Measurements from ENCODE around the gene MYH14.

Gene MYH14

DNA sequence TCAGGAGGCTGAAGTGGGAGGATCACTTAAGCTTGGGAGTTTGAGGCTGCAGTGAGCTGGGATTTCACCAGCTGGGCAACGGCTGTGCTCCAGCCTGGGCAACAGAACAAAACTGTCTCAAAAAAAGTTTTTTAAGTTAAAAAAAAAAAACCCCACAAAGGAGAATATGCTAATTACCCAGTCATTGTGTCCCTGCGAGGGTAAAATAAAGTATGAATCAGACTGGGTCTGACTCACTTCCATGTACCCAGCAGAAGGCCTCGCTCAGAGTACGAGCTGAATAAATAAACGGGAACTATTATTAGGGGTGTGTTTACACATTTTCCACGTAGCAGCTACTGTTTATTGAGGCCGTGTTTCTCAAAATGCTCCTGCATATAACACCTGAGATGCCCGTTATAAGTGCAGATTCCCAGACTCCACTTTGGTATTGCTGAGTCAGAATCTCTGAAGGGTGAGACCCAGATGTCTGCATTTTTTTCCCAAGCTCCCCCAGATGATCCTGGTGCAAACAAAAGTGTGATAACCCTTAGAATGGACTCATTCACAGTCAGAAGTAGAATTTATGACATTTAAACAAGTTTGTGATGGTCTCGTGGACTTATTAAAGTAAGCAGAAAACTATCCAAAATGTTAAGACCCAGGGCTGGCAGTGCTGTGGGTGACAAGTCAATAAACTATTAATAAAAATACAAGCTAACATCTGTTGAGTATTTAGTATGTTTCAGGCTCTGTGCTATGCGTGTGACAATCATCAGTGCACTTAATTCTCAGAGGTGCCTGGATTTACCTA lies 97.6 kb downstream of the MYH14 start:
- DNase-seq, result peak; percentile 35

DNA sequence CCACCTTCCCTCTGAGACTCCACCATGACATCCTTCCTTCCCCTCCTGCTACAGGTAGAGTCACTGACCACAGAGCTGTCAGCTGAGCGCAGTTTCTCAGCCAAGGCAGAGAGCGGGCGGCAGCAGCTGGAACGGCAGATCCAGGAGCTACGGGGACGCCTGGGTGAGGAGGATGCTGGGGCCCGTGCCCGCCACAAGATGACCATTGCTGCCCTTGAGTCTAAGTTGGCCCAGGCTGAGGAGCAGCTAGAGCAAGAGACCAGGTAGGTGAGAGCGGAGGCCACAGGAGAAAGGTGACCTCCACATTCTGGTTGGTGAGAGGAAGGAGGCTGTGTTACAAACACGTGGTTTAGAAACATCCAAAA lies 98.2 kb downstream of the MYH14 start:
- DNase-seq, result no peak

DNA sequence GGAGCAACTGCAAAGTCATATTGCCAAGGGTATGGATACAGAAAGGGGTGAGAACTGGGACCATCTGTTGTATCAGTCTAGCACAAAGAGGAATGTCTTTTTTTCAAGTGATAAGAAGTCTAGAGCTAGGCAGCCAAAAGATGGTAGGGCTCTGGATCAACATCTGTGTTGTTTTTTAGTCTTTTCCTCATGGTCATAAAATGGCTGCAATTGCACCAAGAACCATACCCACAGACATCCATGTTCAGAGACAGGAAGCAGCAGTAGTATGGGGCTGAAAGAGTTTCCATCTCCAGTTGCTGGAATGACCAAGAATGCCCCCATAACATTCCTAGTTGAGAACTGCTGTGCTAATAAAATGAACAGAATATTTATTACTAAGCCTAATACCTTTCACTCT lies 100.1 kb downstream of the MYH14 start:
- DNase-seq, result no peak

DNA sequence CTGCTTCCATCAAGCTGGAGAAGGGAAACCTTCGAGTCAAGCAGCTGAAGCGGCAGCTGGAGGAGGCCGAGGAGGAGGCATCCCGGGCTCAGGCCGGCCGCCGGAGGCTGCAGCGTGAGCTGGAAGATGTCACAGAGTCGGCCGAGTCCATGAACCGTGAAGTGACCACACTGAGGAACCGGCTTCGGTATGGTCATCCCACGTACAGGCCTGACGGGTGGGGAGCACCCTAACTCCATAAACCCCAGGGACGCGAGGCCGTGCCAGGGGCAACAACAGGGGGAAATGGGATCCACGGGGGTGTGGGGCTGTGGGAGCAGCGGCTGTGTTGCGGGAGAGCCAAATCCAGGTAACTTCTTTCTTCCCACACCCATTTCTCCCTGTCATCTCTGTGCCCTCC lies 105.6 kb downstream of the MYH14 start:
- DNase-seq, result no peak

DNA sequence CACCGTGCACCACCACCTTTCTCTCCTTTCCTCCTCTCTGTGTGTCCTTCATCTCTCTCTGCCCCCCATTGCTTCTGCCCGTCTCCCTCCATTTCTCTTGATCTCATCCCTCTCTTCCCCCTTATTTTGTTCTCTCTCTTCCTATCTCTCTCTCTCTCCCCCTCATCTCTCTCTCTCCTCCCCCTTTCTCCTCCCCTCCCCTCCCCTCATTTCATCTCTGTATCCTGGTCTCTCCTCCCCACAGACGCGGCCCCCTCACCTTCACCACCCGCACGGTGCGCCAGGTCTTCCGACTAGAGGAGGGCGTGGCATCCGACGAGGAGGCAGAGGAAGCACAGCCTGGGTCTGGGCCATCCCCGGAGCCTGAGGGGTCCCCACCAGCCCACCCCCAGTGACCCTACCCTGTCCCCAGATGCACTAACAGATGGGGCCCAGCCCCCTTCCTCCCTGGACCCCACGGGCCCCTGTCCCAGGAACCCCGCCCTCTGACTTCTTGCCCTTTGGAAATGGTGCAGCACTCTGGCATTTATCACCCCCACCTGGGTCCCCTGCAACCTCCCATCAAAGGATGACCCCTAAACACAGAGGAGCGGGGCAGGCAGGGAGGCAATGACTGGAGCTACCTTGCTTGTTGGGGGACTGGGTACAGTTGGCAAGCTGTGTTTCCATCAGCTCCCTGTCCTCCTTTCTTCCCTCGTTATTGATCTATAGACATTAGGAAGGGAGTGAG lies 106.1 kb downstream of the MYH14 start:
- DNase-seq, result no peak

DNA sequence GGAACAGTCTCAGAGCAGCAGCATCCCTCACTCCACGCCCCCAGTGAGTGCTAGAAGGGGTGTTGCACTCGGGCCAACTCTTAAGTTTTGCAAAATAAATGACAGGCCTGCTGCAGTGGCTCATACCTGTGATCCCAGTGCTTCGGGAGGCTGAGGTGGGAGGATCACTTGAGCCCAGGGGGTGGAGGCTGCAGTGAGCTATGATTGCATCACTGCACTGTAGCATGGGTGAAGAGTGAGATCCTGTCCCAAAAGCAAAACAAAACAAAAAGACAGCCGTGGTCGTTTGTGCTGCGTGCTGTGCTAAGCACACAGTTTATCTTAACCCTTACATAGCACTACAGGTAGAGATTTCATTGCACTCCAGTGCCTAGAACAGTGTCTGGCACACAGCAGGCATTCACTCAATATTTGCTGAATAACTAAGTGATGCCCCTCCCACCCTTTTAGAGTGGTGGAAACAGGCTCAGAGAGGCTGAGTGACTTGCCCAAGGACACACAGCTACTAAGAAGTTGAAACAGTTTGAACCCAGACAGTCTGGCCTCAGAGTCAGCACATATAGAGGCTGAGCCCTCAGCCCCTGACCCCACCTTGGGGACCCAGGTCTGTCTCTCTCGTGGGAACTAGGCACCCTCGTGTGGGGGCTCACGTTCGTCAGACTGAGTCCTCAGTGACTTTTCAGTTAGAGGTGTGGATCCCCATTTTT lies 107.5 kb downstream of the MYH14 start:
- no peak for DNase-seq

DNA sequence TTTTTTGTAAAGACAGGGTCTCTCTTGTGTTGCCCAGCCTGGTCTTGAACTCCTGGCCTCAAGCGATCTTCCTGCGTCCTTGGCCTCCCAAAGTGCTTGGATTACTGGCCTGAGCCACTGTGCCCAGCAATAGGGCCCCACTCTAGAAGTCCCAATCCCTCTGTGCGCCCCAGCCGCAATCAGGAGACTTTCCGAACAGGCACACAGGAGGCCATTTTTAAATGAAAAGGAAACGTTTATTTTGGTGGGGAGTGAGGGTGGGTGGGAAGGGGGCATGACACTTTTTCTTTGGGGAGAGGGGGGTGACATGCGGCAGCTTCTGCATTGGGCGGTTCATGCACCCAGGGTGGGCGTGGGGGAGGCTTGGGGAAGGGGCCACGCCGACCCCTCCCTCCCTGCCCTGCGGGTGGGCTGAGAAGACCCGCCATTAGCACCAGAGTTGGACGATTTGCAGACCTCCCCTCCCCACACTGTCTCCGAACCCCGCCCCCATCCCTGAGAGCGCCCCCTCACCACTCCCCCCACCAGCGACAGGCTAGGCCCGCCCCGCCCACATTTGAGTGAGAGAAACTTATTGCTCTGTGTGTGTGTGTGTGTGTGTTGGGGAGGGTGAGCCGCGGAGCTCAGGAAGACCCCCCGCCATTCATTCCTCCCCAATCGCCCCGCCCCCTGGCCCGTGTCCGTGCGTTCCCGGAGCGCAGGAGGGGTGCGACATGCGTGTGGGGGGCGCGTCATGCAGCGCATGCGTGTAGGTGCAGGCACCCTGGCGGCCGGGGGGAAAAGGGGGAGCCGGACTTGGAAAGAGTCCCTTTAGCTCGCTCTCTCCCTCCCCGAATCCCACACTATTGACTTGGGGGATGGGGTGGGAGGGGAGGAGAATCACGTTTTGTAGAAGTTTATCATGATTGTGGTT lies 108.6 kb downstream of the MYH14 start:
- no peak for DNase-seq

DNA sequence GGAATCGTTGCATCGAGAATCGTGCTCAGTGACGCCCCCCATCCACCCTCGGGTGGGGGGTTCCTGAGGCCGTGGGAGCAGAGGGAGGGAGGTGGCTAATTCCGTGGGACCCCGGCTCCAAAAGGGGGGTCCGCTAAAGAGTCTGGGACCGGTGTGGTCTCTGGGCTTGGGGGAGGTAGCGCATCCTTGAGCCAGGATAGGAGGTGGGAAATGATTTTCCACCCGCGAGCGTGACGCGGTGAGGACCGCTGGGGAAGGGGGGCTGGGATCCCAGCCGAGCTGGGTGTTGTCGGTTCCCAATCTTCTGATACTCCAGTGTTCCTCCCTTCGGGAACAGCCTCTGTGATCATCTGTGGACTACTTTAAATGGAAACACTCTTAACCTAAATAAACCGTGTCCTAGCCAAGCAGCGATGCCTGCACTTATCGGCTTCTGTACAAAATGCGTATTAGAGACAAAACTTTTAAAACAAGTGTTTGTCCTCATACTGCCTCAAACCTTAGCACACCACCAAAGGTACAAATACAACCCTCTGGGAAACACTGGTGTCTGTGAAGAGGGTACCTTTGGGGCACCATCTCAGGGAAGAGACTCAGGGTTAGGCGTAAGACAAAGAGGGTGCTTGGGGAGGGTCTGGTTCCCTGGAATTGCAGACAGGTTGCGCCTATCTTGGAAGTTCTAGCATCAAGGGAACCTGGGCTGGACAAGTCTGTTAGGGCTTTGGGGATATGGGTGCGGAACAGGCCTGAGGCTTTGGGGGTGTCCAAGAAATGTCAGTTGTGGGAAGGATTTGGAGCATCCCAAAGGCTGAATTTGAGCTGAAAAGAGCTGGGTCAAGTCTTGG lies 109.8 kb downstream of the MYH14 start:
- DNase-seq, result no peak

DNA sequence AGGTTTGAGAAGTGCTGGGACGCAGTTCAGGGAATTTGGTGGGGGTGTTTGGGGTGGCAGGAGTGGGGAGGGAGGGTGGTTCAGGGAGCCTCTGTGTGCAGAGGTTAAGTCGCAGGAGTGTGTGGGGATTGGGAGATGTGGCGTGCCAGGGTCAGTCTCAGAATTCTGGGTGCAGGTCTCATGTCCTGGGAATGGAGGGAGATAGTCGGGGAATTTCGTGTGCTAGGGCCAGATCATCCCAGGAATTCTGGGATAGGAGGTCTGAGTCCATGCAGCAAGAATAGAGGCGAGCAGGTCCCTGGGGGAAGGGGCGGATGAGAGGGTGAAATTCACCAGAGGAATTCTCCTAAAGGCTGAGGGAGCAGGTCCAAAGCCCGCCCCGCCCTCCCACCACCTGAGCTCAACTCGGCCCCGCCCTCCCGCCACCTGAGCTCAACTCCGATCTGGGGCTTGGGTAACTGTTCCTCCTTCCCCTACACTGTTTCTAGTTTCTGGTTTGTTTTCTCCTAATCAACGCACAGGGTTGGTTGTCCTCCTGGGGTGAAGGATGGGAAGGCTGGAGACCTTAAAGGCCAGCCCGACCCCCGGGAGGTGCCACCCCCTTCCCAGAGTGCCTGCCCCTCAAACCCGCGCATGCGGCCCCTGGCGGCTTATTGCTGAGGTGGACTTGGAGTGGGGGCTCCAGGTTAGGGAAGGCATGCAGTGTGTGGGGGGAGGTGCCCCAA lies 110.6 kb downstream of the MYH14 start:
- no peak for DNase-seq

DNA sequence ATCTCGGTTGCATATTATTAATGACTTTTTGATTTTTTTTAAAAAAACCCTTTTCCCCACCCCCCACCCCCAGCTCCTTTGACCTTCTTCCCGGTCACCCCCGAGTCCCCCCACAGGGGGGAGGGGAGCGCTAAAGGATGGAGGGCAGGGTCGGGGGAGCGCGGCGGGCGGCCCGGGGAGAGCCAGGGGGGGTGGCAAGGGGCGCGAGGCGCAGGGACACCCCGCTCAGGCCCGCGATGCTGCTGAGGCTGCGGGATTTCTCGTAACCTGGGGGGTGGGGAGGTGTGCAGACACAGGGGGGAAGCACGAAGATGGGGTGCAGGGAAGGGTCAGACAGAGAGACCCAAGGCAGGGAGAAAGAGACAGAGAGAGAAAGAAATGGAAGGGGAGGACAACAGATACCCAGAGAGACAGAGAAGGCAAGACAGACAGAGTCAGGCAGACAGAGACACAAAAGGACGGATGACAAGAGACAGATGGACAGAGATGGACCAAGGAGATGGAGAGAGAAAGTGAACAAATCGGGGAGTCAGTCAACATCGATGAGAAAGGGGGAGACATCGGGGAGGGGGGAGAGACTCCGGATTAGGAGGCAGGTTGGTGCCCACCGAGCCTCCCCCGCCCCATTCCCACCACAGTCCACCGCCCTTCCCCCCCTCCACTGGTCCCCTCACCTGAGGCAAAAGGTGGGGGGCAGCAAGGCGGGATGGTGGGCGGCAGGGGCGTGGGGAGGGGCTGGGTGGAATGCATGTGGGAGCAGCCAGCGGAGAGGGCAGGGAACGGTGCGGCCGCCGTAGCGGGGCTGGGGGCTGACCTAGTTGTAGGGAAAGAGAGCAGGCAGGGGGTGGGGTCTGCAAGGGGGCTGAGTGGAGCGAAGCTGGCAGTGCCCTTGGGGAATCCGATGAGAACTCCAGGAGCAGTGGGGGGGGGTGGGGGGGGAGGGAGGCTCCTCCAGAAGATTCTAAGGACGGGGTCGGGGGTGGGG lies 111.6 kb downstream of the MYH14 start:
- no peak for DNase-seq

DNA sequence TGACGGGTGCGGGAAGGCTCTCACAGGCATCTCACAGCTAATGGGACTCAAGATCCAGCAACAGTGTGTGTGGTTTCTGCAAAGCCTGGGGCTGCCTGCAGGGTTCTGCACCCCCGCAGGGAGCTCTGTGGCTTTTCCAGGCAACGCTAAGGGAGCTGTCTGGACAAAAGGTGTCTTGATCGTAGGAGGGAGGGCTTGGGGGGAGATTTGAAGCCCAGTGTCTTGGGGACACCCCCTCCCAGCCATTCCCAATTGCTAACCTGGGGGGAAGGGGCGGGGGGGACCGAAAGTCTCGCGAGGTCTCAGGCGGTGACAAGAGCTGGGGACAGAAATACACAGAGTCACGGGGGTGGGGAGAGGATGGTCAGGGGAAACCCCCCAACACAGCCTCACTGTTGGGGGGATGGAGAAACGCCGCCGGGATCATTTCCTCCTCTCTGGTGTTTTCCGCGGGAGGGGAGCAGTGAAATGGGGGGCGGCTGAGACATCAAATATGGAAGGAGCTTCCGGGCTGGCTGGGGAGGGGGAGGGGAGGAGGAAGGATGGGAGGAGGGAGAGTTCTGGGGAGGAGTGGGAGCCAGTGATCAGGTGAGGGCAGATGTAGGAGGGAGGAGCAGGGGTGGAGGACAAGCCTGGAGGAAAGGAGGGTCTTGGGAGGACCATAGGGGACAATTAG lies 112.5 kb downstream of the MYH14 start:
- DNase-seq, result peak; percentile 28

DNA sequence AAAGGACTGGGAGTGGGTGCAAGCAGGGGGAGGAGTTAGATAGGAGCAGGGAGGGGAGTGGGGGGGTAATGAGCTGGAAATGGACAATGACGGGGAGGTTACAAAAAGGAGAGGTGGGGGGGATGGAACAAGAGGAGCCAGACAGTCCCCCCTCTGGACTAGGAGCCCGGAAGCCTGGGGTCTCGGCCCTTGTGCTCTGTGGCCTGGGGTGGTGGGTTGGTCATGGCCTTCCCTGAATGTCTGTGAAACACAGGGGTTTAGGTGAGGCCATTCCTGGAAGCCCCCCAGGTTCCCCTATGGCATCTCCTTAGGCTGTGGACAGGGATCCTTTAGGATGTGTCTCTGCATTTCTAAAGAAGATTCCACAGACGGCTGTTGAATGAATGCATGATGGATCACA lies 113.7 kb downstream of the MYH14 start:
- DNase-seq, result no peak

DNA sequence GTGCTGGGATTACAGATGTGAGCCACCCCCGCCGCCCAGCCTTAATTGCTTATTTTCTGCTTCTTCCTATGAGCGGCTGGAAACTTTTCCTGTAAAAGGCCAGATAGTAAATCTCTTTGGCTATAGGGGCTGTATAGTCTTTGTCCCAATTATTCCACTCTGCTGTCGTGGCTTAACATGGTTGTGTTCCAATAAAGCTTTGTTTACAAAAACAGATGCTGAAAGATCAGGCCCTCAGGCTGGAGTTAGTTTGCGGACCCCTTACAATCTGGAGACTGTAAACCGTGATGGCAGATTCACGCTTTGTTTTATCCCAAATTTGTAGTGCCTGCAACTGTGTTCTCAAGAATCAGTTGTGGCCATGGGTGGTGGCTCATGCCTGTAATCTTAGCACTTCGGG lies 115.0 kb downstream of the MYH14 start:
- DNase-seq, result no peak

DNA sequence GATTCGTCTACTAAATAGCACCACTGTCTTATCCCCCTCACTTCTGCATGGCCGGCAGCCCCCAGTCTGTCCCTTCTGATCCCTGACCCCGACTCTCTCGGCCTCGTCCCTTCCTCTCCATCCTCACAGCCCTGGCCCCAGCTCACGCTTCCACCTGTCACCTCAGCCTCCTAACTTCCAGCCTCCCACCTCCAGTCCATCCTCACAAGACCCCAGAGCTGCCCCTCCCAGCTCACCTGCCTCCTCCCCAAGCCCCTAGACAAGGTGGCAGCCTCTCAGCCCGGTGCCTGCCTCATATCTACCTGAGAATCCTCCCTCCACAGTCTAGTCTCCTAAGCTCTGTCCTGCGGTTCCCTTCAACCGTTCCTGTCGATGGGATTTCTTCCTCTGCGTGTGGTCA lies 115.7 kb downstream of the MYH14 start:
- DNase-seq, result no peak

DNA sequence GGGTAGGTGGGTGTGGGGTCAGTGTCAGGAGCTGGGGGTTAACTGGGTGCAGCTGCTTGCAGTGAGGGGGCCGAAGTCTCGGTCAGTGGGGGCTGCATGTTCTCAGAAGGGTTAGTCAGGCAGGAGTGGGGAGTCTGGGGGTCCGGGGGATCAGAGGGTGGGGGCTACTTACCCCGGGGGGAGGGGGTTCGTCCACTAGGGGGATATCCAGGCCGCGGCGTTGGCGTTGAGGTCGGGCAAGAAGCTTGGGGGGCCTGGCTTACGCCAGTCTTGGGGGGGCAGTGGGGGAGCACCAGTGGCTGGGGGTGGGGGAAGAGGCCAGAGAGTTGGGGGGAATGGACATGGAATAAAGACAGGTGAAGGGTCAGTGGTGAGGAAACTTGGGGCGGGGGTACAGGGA lies 116.6 kb downstream of the MYH14 start:
- no peak for DNase-seq

DNA sequence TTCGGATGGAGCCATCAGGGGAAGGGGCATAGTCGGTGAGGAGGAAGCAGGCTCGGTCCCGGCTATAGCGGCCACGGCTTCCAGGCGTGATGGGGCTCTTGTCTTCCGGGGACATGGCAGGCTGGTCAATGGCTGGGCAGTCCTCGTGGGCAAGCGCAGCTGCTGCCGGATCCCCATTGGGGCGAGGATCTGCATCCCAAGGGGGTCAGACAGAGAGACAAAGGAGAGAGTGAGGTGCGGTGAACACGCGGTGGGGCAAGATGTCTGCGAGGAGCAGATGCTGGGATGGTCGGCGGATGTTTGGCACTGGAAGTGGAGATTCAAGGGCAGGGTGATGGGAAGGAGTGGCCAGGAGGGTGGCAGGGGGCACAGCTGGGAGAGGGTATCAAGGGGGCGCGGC lies 117.2 kb downstream of the MYH14 start:
- DNase-seq, result no peak

DNA sequence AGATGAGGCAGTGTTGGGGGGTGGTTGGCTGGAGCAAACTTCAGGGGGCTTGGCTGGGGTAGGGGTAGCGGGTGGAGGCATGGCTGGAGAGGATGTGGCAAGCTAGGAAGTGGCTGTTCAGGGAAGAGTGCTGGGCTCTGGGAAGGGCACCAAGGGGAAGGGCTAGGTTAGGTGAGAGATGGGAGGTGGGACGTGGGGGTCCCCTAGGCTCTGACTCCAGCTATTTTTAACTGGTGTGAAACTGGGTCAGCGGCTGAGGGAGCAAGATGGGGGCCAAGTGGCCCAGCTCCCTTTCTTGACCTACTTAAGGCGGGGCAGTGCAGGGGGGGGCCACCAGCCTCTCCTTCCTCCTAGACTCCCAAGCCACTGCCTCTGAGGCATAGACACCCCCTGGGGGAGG lies 118.4 kb downstream of the MYH14 start:
- no peak for DNase-seq

DNA sequence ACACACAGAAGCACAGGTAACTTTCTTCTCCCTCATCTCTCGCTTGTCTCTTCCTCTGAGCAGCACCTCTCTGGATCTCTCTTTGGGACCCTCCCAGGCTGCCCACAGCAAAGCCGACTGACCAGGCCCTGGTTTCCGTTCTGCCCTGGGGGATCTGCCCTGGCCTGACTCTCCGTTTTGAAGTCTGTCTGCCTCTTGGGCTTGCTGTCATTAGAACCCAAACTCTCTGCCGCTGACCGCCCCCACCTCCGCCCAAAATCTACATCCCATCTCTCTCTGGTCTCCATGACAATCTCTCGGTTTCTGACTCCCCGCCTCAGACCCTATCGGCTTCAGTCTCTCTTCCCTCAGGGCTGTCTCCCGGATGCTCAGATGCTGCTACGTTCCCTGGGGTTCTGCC lies 118.8 kb downstream of the MYH14 start:
- DNase-seq, result no peak
